IPS DF 6.9 (cell line): ENCODE data around the gene ROR1.

ENCODE experiments used
- DNase-seq: peaks from one replicate; pipeline ENCODE4 v3.0.0-alpha.2; 2013; ENCODE audit warnings: low read depth, low spot score
- H3K27ac ChIP-seq: one replicate; pipeline ENCODE4 v1.5.1; 2013; ENCODE audit warnings: low read length, control low read depth
- H3K27me3 ChIP-seq: 2 replicates; pipeline ENCODE4 v1.6.1; 2013; ENCODE audit warnings: mild to moderate bottlenecking, low read length; ENCODE audit not compliant: control insufficient read depth, insufficient read depth
- H3K36me3 ChIP-seq: 2 replicates; pipeline ENCODE4 v1.6.1; 2013; ENCODE audit warnings: low read length; ENCODE audit not compliant: control insufficient read depth, insufficient read depth
- H3K4me1 ChIP-seq: 2 replicates; pipeline ENCODE4 v1.6.1; 2013; ENCODE audit warnings: low read length; ENCODE audit not compliant: control insufficient read depth, insufficient read depth
- H3K4me3 ChIP-seq: 2 replicates; pipeline ENCODE4 v1.5.1; 2013; ENCODE audit warnings: mild to moderate bottlenecking, low read length
- H3K9me3 ChIP-seq: 2 replicates; pipeline ENCODE4 v1.6.1; 2013; ENCODE audit warnings: low read length, inconsistent platforms; ENCODE audit not compliant: control insufficient read depth, insufficient read depth
- WGBS: extraction: QIAGEN DNeasy Blood & Tissue Kit; methylation state at CpG from one replicate; pipeline ENCODE4 v1.1.7; 2013; ENCODE audit warnings: mixed read lengths, missing lambda C conversion rate; ENCODE audit not compliant: insufficient read length, insufficient coverage; 5-methylcytosine and 5-hydroxymethylcytosine counted together

The ROR1 gene

DNA sequence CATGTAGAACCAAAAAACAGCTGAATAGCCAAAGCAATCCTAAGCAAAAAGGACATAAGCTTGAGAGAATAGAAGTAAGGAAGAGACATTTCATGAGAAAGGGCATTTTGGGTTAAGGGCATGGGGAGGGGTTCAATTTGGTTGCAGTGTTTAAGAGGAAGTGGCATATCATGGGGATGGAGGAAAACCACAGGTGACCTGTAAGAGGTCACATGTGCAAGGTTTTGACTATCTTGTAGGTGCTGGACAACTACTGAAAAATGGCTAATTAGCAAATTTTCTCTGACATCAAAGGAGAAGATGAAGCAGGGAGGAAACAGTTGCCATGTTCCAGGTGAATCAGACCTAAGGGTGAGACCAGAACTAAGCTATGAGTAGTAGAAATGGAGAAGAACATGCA is 31.3 kb upstream of the ROR1 start:
- Histone ChIP-seq H3K9me3 (no peaks in the 10 kb centered on the region), H3K27ac (no peak overlapping the region), H3K36me3 (no peaks in the 10 kb centered on the region), H3K4me1 (peaks cover 5% of the 10 kb centered on the region), H3K27me3 (no peaks in the 10 kb centered on the region), H3K4me3 (no peak overlapping the region)
- DNase-seq = no peak

DNA sequence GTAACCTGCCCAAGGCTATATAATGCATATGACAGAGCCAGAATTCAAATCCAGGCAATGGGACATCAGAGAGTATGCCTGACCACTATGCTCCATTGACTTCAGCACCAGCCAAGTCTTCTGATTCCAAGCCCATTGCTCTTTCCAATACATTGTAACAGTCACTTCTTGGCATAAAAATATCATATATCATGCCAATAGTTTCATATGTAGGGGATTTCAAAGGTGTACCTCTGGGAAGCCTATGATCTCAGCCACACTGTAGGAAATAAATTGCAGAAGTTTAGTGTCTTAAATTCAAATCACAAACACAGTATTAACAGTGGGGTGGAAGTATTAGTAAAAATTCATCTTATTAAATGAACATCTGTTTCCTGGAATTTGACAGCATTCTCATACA is 30.0 kb upstream of the ROR1 start:
- Histone ChIP-seq H3K36me3 (no peaks in the 10 kb centered on the region), H3K27ac (no peak overlapping the region), H3K9me3 (no peaks in the 10 kb centered on the region), H3K4me1 (peaks cover 5% of the 10 kb centered on the region), H3K4me3 (no peak overlapping the region), H3K27me3 (no peaks in the 10 kb centered on the region)
- no peak for DNase-seq

GRCh38 chr1:63746129-63746864 is 27.5 kb upstream of the ROR1 start:
- Histone ChIP-seq H3K36me3 (no peaks in the 10 kb centered on the region), H3K27ac (no peak overlapping the region), H3K27me3 (no peaks in the 10 kb centered on the region), H3K4me3 (no peak overlapping the region), H3K9me3 (no peaks in the 10 kb centered on the region), H3K4me1 (peaks cover 5% of the 10 kb centered on the region)
- WGBS = no CpG with 5 or more reads among the region's 12 CpGs
- DNase-seq = no peak

DNA sequence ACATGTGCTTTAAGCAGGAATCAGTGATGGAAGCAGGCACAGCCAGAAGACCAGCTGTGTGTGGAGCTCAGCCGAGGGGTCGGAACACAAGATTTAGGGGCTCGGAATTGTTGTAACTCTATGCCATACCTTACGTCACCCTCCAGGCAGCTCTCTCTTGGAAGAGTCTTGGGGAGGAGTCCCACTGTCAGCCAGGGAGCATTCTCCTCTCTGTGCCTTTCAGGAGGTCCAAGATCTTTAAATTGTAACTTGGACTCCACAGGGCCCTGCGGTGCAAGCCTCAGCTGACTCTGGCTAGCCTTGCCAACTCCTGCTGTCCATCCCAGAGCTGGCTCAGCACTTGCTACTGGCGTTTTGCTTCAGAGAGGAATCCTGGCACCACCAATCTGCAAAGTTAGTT is 26.4 kb upstream of the ROR1 start:
- no peak for DNase-seq
- Histone ChIP-seq H3K36me3 (no peaks in the 10 kb centered on the region), H3K27me3 (no peaks in the 10 kb centered on the region), H3K4me3 (no peak overlapping the region), H3K27ac (no peak overlapping the region), H3K9me3 (no peaks in the 10 kb centered on the region), H3K4me1 (peaks cover 5% of the 10 kb centered on the region)
- no CpG with 5 or more reads among the region's 6 CpGs for WGBS

GRCh38 chr1:63748046-63748580 is 25.7 kb upstream of the ROR1 start:
- H3K4me3 ChIP-seq = no peak overlapping the region
- DNase-seq = no peak
- no peak overlapping the region for H3K27ac ChIP-seq
- H3K36me3 ChIP-seq = no peaks in the 10 kb centered on the region
- no peaks in the 10 kb centered on the region for H3K9me3 ChIP-seq
- H3K4me1 ChIP-seq = peaks cover 5% of the 10 kb centered on the region
- WGBS = no CpG with 5 or more reads among the region's 4 CpGs
- H3K27me3 ChIP-seq = no peaks in the 10 kb centered on the region

DNA sequence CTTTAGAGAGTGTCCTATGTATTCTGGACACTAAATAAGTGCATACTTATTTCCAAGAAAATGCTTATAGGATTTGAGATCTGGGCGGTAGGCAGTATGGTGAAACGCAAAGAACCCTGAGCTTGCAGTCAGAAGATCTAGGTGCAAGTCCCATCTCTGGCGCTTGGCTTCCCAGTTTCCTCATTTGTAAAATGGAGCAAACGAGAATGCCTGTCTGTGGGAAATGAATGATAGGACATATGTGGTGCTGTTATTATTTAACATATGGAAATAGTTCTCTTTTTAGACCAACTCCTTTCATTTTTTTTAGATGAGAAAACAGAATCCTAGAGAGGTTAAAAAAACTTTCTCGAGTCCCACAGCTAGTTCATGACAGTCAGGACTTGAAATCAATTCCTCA is 25.2 kb upstream of the ROR1 start:
- Histone ChIP-seq H3K36me3 (no peaks in the 10 kb centered on the region), H3K9me3 (no peaks in the 10 kb centered on the region), H3K27me3 (no peaks in the 10 kb centered on the region), H3K4me3 (no peak overlapping the region), H3K27ac (no peak overlapping the region), H3K4me1 (peaks cover 5% of the 10 kb centered on the region)
- no CpG with 5 or more reads among the region's 5 CpGs for WGBS
- no peak for DNase-seq

- DNase-seq = no peak
- H3K27ac ChIP-seq = no peak overlapping the region
- no peak overlapping the region for H3K4me3 ChIP-seq
- no peaks in the 10 kb centered on the region for H3K27me3 ChIP-seq
- H3K36me3 ChIP-seq = no peaks in the 10 kb centered on the region
- no CpG with 5 or more reads among the region's 3 CpGs for WGBS
- peaks cover 5% of the 10 kb centered on the region for H3K4me1 ChIP-seq
- H3K9me3 ChIP-seq = no peaks in the 10 kb centered on the region
These were observed 23.1 kb upstream of the ROR1 start for GRCh38 chr1:63750721-63751120.

DNA sequence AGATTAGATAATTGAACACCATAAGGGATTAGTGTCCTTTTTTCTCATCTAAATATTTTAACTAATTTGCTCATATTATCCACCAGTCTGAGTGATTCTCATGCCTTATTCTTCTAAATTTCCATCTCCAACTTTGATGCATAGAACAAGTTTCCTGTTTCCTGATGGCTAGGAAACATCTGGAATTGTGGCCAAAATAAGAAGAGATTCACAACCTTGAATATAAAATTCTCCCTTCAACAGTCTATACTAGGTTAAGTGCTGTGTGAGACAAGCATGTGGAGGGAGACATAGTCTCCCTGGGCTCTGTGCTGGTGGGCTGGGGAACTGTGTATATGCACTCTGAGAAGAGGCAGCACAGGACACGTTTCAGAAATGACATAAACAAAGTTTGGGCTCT is 21.6 kb upstream of the ROR1 start:
- no peak overlapping the region for H3K27ac ChIP-seq
- no peaks in the 10 kb centered on the region for H3K27me3 ChIP-seq
- H3K4me3 ChIP-seq = no peak overlapping the region
- H3K9me3 ChIP-seq = no peaks in the 10 kb centered on the region
- H3K36me3 ChIP-seq = no peaks in the 10 kb centered on the region
- H3K4me1 ChIP-seq = peaks cover 3% of the 10 kb centered on the region
- no CpG with 5 or more reads among the region's 1 CpG for WGBS
- DNase-seq = no peak

DNA sequence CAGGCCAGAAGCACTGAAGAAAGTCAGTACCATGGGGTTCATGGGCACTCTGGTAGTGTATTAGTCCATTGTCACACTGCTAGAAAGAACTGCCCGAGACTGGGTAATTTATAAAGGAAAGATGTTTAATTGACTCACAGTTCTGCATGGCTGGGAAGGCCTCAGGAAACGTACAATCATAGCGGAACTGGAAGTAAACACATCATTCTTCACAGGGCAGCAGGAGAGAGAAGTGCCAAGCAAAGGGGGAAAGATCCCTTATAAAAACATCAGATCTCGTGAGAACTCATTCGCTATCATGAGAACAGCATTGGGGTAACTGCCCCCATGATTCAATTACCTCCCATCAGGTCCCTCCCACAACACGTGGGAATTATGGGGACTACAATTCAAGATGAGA is 20.2 kb upstream of the ROR1 start:
- WGBS = no CpG with 5 or more reads among the region's 6 CpGs
- H3K36me3 ChIP-seq = no peaks in the 10 kb centered on the region
- DNase-seq = no peak
- H3K9me3 ChIP-seq = no peaks in the 10 kb centered on the region
- H3K27me3 ChIP-seq = no peaks in the 10 kb centered on the region
- H3K27ac ChIP-seq = no peak overlapping the region
- H3K4me3 ChIP-seq = no peak overlapping the region
- H3K4me1 ChIP-seq = no peaks in the 10 kb centered on the region

GRCh38 chr1:63756839-63757238 is 17.0 kb upstream of the ROR1 start:
- Histone ChIP-seq H3K4me3 (no peak overlapping the region), H3K27ac (no peak overlapping the region), H3K9me3 (no peaks in the 10 kb centered on the region), H3K27me3 (no peaks in the 10 kb centered on the region), H3K36me3 (no peaks in the 10 kb centered on the region), H3K4me1 (no peaks in the 10 kb centered on the region)
- no peak for DNase-seq

DNA sequence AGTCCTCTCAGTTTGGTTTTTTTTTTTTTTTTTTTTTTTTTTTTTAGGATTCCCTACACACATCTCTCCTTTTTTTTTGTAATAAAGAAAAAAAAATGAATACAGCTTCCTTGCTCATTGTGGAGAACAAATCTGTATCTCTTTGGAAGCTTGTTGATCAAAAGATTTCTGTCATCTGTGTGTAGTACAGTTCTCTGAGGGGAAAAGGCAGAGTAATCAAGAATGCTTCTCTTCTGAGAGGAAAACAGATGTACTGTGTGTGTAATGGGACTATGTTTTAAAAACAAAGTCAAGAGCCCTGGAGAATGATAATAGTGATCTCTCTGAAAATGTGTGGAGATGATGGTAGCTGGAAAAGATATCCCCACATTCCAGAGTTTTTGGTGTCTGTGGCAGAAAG is 16.5 kb upstream of the ROR1 start:
- no peaks in the 10 kb centered on the region for H3K9me3 ChIP-seq
- no peak overlapping the region for H3K27ac ChIP-seq
- H3K4me3 ChIP-seq = no peak overlapping the region
- no peaks in the 10 kb centered on the region for H3K4me1 ChIP-seq
- no peaks in the 10 kb centered on the region for H3K36me3 ChIP-seq
- no peak for DNase-seq
- H3K27me3 ChIP-seq = no peaks in the 10 kb centered on the region
